Measurements from ENCODE around the gene GLIPR2.
"Not testable (repeated sequence)": the region's sequence is repeated elsewhere in the genome, so short reads cannot be mapped to it uniquely, and the experiment has no call there.

Gene GLIPR2

DNA sequence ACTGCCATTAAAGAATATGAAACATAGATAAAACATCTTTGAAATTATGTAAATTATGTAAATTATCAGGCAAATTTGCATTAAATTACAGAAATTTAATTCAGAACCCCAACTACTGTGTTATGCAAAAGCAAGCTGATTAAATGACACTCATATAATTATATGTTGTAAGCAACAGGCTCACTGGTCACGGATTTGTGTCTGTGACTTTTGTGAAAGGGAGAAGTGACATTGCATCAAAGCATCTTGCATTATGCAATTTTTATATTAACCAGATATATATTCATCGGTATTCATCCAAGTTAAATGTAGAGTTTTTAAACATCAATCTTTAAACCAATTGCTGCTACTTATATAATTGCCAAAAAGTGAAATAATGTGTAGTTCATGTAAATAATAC, 13.0 kb upstream of the GLIPR2 start:
- Histone ChIP-seq H3K4me1 (ENCODE audit: control insufficient read depth, insufficient read depth, low read length) (no peaks in the 10 kb centered on the region), H3K27me3 (ENCODE audit: control insufficient read depth, insufficient read depth, low read length) (no peaks in the 10 kb centered on the region), H3K27ac (ENCODE audit: low read depth, low read length) (no peak overlapping the region), H3K9me3 (ENCODE audit: control insufficient read depth, insufficient read depth, low read length) (no peaks in the 10 kb centered on the region), H3K9ac (ENCODE audit: low read depth, low read length) (no peak overlapping the region), H3K4me3 (ENCODE audit: low read depth, low read length) (no peak overlapping the region), H3K36me3 (ENCODE audit: control insufficient read depth, insufficient read depth, low read length) (peaks cover 12% of the 10 kb centered on the region; the same call in 1 of the 2 replicates)

DNA sequence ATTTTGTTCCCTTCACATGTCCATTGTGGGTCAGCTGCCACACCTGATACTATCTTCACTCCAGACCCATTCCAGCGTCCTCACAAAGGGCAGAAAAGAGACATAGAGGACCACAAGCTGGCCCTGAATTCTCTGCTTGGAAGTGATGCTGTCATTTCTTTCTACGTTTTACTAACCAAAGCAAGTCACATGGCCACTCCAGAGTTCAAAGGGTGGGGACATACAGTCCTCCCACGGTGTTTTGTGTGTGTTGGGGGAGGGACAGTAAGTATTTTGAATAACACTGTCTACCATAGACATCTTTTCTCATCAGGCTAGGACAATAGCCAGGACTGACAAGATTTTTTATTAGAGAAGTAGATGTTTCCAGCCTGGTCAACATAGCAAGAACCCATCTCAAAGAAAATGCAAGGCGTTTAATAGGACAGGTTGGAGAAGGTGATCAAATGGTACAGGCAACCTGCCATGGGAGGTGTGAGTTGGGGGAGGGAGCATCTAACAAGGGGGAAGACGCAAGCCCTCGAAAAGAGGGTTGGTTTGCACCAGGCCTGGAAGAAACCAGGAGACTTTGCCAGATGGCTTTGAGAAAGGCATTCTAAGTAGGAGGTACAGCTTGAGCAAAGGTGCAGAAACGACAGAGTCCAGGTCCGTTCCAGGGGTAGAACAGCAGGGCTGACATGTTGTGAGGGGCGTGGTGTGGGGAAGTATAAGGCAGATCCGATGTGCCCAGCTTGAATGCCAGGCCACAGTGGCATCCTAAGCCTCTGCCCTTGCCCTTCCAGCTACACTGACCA, 11.3 kb upstream of the GLIPR2 start:
- no peak overlapping the region for H3K27ac ChIP-seq (ENCODE audit: low read depth, low read length)
- H3K4me3 ChIP-seq (ENCODE audit: low read depth, low read length), result no peak overlapping the region
- no peaks in the 10 kb centered on the region for H3K27me3 ChIP-seq (ENCODE audit: control insufficient read depth, insufficient read depth, low read length)
- peaks cover 12% of the 10 kb centered on the region; the same call in 1 of the 2 replicates for H3K36me3 ChIP-seq (ENCODE audit: control insufficient read depth, insufficient read depth, low read length)
- no peak overlapping the region for H3K9ac ChIP-seq (ENCODE audit: low read depth, low read length)
- no peaks in the 10 kb centered on the region for H3K9me3 ChIP-seq (ENCODE audit: control insufficient read depth, insufficient read depth, low read length)
- H3K4me1 ChIP-seq (ENCODE audit: control insufficient read depth, insufficient read depth, low read length), result no peaks in the 10 kb centered on the region

DNA sequence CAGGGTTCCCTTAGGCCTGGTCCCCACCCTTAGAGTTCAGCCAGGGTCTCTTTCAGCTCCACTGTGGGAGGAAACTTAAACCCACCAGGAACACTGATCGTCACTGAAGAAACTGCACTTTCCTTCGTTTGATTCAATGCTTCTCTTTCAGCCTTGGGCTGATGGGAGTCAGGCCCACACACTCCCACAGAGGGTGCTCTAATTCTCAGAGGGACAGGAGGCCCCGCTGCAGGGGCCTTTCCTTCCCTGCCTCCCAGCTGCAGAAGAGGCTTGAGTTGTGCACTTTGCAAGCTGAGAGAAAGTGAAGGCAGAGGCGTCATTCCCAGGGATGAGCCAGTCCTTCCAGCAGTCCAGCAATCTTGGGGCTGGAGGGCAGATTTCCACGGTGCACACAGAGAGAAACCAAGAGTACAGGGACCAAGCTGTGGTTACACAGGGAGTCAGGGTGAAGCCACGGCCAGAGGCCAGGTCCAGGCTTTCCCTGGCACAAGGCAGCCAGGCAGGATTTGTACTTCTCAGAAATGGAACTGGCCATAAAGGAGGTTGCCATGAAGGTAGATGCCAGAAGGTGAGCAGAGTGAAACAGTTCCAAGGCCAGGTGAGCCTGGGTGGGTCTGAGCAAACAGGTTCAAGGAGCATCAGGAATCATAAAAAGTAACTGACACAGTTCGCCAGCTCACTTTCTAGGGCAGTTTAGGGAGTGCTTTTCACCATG, 10.4 kb upstream of the GLIPR2 start:
- no peaks in the 10 kb centered on the region for H3K27me3 ChIP-seq (ENCODE audit: control insufficient read depth, insufficient read depth, low read length)
- H3K9me3 ChIP-seq (ENCODE audit: control insufficient read depth, insufficient read depth, low read length), result no peaks in the 10 kb centered on the region
- H3K4me3 ChIP-seq (ENCODE audit: low read depth, low read length), result no peak overlapping the region
- H3K27ac ChIP-seq (ENCODE audit: low read depth, low read length), result no peak overlapping the region
- no peak overlapping the region for H3K9ac ChIP-seq (ENCODE audit: low read depth, low read length)
- H3K4me1 ChIP-seq (ENCODE audit: control insufficient read depth, insufficient read depth, low read length), result no peaks in the 10 kb centered on the region
- peaks cover 12% of the 10 kb centered on the region; the same call in 1 of the 2 replicates for H3K36me3 ChIP-seq (ENCODE audit: control insufficient read depth, insufficient read depth, low read length)

DNA sequence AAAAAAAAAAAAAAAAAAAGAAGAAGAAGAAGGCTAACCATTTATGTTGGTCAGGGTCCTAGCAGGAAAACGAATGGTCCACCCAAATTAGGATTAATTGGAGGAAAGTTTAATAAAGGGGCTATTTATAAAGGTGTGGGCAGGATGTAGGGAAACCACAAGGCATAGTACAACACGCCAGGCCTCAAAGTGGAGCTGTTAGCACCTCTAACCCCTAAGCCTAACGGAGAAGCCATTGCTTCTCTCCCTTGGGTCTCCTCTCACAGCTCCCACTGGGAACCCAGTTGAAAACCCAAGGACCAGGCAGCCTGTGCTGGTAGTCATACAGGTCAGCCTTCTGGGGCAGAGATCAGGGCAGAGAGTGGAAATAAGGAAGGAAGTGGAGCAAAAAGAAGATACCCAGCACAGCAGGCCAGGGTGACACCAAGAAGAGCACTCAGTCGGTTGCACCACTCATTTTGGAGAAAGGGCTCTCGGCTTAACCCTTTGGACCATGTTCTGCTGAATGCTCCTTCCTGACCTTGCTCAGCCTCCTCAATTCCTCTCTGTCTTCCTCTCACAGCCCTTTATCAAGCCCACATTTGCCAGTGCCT, 8.8 kb upstream of the GLIPR2 start:
- Histone ChIP-seq H3K4me1 (ENCODE audit: control insufficient read depth, insufficient read depth, low read length) (peaks cover 4% of the 10 kb centered on the region; the same call in 1 of the 2 replicates), H3K36me3 (ENCODE audit: control insufficient read depth, insufficient read depth, low read length) (peaks cover 3% of the 10 kb centered on the region; the same call in 1 of the 2 replicates), H3K27ac (ENCODE audit: low read depth, low read length) (no peak overlapping the region), H3K27me3 (ENCODE audit: control insufficient read depth, insufficient read depth, low read length) (peaks cover 2% of the 10 kb centered on the region), H3K9me3 (ENCODE audit: control insufficient read depth, insufficient read depth, low read length) (no peaks in the 10 kb centered on the region), H3K4me3 (ENCODE audit: low read depth, low read length) (no peak overlapping the region), H3K9ac (ENCODE audit: low read depth, low read length) (no peak overlapping the region)

DNA sequence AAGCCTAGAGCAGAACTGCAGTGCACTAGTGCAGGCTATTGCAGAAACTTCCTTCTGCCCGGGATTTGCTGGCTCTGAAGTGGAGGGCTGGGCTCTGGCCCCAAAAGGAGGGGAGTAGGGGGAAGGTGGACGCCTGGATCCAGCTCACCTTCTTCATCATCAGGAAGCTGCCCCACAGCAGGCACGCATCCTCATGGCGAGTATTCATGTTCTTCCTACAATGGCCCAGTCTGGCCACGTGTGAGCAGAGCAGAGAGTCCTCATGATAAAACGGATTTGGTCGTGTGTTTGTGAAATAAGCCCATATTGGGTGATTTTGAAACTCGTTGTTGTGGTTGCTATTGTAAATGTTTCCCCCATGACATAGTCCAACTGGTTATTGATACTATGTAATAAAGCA, 8.2 kb upstream of the GLIPR2 start:
- no peaks in the 10 kb centered on the region for H3K36me3 ChIP-seq (ENCODE audit: control insufficient read depth, insufficient read depth, low read length)
- H3K9ac ChIP-seq (ENCODE audit: low read depth, low read length), result no peak overlapping the region
- H3K4me1 ChIP-seq (ENCODE audit: control insufficient read depth, insufficient read depth, low read length), result peaks cover 4% of the 10 kb centered on the region; the same call in 1 of the 2 replicates
- H3K9me3 ChIP-seq (ENCODE audit: control insufficient read depth, insufficient read depth, low read length), result no peaks in the 10 kb centered on the region
- no peak overlapping the region for H3K27ac ChIP-seq (ENCODE audit: low read depth, low read length)
- H3K27me3 ChIP-seq (ENCODE audit: control insufficient read depth, insufficient read depth, low read length), result peaks cover 8% of the 10 kb centered on the region
- H3K4me3 ChIP-seq (ENCODE audit: low read depth, low read length), result no peak overlapping the region

DNA sequence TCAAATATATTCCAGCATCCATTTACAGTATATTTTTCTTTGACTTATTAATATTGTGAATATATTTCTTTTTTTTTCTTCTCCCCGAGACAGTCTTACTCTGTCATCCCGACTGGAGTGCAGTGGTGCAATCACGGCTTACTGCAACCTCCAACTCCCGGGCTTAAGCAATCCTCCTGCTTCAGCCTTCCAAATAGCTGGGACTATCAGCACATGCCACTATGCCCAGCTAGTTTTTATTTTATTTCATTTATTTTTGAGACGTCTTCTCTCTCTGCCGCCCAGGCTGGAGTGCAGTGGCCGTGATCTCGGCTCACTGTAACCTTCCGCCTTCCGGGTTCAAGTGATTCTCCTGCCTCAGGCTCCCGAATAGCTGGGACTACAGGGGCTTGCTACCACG, 7.4 kb upstream of the GLIPR2 start:
- Histone ChIP-seq H3K27ac (ENCODE audit: low read depth, low read length) (no peak overlapping the region), H3K4me3 (ENCODE audit: low read depth, low read length) (no peak overlapping the region), H3K27me3 (ENCODE audit: control insufficient read depth, insufficient read depth, low read length) (peaks cover 16% of the 10 kb centered on the region), H3K36me3 (ENCODE audit: control insufficient read depth, insufficient read depth, low read length) (no peaks in the 10 kb centered on the region), H3K9me3 (ENCODE audit: control insufficient read depth, insufficient read depth, low read length) (no peaks in the 10 kb centered on the region), H3K4me1 (ENCODE audit: control insufficient read depth, insufficient read depth, low read length) (peaks cover 4% of the 10 kb centered on the region; the same call in 1 of the 2 replicates), H3K9ac (ENCODE audit: low read depth, low read length) (no peak overlapping the region)

DNA sequence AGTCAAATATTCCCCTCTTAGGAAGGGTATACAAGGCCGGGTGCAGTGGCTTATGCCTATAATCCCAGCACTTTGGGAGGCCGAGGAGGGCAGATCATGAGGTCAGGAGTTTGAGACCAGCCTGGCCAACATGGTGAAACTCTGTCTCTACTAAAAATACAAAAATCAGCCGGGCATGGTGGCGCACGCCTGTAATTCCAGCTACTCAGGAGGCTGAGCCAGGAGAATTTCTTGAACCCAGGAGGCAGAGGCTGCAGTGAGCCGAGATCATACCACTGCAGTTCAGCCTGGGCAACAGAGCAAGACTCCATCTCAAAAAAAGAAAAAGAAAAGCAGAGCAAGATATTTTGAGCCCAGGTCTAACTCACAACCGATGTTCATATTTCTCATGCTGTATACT, 4.9 kb upstream of the GLIPR2 start:
- not testable (repeated sequence) for H3K9me3 ChIP-seq (ENCODE audit: control insufficient read depth, insufficient read depth, low read length); H3K9ac ChIP-seq (ENCODE audit: low read depth, low read length); H3K4me3 ChIP-seq (ENCODE audit: low read depth, low read length); H3K36me3 ChIP-seq (ENCODE audit: control insufficient read depth, insufficient read depth, low read length); H3K27ac ChIP-seq (ENCODE audit: low read depth, low read length)
- peaks cover 40% of the 10 kb centered on the region for H3K27me3 ChIP-seq (ENCODE audit: control insufficient read depth, insufficient read depth, low read length)
- H3K4me1 ChIP-seq (ENCODE audit: control insufficient read depth, insufficient read depth, low read length), result peaks cover 16% of the 10 kb centered on the region

DNA sequence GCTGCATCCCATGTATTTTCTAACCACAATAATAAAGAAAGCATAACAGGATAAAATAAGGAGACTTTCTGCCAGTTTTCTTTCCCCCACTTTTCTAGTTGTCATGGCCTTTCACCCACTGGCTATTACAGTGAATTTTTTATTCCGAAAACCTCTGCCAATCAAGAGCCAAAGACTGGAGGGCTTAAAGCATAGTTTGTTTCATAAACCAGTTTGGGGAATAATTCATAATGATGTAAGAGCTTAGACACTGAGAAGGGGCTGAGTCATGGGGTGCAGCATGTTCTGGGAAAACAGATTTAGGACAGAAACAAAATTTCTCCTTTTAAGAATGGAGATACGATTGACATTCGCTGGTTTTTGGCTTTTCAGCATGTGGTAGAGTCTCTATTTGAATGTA, 4.4 kb upstream of the GLIPR2 start:
- peaks cover 44% of the 10 kb centered on the region for H3K27me3 ChIP-seq (ENCODE audit: control insufficient read depth, insufficient read depth, low read length)

DNA sequence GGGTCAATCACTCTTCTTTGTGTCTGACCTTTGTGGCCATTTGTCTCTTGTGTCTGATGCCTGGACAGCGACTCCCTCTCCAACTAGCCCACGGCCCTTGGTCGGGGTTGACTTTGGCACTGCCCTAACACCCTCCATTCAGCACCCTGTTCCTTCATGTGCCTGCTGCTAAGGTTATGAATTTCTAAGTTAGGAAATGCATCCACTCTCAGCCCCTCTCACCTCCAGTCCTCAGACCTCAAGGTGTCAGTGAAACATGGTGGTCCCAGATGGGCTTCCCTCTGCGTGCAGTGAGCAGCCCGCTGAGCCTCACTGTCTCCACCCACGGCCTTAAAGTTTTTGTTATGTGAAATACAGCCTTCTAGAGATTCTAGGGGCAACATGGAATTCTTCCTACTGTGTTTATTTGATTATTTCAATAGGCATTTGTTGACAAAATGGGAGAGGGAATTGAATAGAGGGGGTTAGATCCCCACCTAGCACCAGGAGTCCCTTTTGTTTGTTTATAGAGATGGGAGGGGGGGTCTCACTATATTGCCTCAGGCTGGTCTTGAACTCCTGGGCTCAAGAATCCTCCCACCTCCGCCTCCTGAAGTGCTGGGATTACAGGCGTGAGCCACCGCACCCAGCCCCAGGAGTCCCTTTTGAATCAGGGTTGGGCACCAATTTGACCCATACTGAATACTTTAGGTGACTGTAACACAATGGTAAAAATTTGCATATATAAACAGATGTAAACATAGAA, 1.6 kb upstream of the GLIPR2 start:
- H3K9ac ChIP-seq (ENCODE audit: low read depth, low read length), result no peak overlapping the region
- peaks cover 24% of the 10 kb centered on the region for H3K4me1 ChIP-seq (ENCODE audit: control insufficient read depth, insufficient read depth, low read length)
- H3K36me3 ChIP-seq (ENCODE audit: control insufficient read depth, insufficient read depth, low read length), result no peaks in the 10 kb centered on the region
- H3K4me3 ChIP-seq (ENCODE audit: low read depth, low read length), result peak overlapping the region; percentile 80
- no peaks in the 10 kb centered on the region for H3K9me3 ChIP-seq (ENCODE audit: control insufficient read depth, insufficient read depth, low read length)
- peak overlapping the region; percentile 7 for H3K27ac ChIP-seq (ENCODE audit: low read depth, low read length)
- H3K27me3 ChIP-seq (ENCODE audit: control insufficient read depth, insufficient read depth, low read length), result peaks cover 73% of the 10 kb centered on the region

More for the DNA sequence above, 4.4 kb upstream of the GLIPR2 start:
- no peaks in the 10 kb centered on the region for H3K9me3 ChIP-seq (ENCODE audit: control insufficient read depth, insufficient read depth, low read length)
- H3K36me3 ChIP-seq (ENCODE audit: control insufficient read depth, insufficient read depth, low read length), result no peaks in the 10 kb centered on the region
- peaks cover 16% of the 10 kb centered on the region for H3K4me1 ChIP-seq (ENCODE audit: control insufficient read depth, insufficient read depth, low read length)
- H3K4me3 ChIP-seq (ENCODE audit: low read depth, low read length), result no peak overlapping the region
- no peak overlapping the region for H3K9ac ChIP-seq (ENCODE audit: low read depth, low read length)
- no peak overlapping the region for H3K27ac ChIP-seq (ENCODE audit: low read depth, low read length)

DNA sequence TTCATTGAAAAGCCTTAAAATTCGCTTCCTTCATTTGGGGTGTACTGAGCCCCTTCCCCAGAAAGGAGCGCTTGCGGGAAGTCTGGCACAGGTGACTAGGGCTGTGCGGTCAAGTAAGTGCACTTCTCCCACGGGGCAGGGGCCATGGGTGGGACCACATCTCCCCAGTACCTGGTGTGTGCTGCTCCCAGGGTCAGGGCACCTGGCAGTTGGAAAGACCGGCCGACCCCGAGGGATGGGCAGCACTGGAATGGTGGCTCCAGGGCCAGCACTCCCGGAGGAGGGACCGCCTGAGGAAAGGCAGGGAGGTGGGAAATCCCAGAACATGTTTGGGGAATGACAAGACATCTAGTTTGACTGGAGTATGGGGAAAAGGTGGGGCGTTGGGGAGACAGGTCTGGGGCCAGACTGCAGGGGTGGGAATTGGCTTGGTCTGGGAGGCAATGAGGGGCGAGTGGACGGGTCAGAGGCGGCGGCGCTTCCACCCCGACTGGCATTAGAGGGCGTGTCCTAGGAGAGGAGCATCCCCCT, 727 bp upstream of the GLIPR2 start:
- Histone ChIP-seq H3K9ac (ENCODE audit: low read depth, low read length) (no peak overlapping the region), H3K4me3 (ENCODE audit: low read depth, low read length) (peak overlapping the region; percentile 80), H3K36me3 (ENCODE audit: control insufficient read depth, insufficient read depth, low read length) (no peaks in the 10 kb centered on the region), H3K9me3 (ENCODE audit: control insufficient read depth, insufficient read depth, low read length) (no peaks in the 10 kb centered on the region), H3K4me1 (ENCODE audit: control insufficient read depth, insufficient read depth, low read length) (peaks cover 24% of the 10 kb centered on the region), H3K27ac (ENCODE audit: low read depth, low read length) (no peak overlapping the region), H3K27me3 (ENCODE audit: control insufficient read depth, insufficient read depth, low read length) (peaks cover 81% of the 10 kb centered on the region)
